Endothelial cell of umbilical vein (primary cell): ENCODE data around the gene CD300LD. TPM values are rescaled to one million over a fixed set of nuclear protein-coding genes. Genes with fewer than 3 reads are reported as not detected.

Experiments used
- BruUV-seq: library from RNA; stranded (reverse); fragments of 400-500 nt; replicated peaks from 2 replicates; lab custom pipeline; 2021; lab: Mats Ljungman, UMichigan
- CTCF ChIA-PET: fragments of 300-600, 350-600 bp; sonication (Branson Sonifier 250); formaldehyde crosslinking; loops from one replicate; lab custom pipeline; 2021; ENCODE audit warnings: antibody characterized with exemption, inconsistent platforms; lab: Charles Lee
- POLR2A ChIA-PET: fragments of 300-600, 350-600 bp; sonication (Branson Sonifier 250); formaldehyde crosslinking; loops from one replicate; lab custom pipeline; 2021; ENCODE audit warnings: antibody characterized with exemption, inconsistent platforms; lab: Charles Lee
- DNase-seq: peaks from one replicate; pipeline ENCODE4 v3.0.0-alpha.2; 2011; ENCODE audit warnings: low read depth, low spot score
- FAIRE-seq: peaks from 2 replicates; lab custom pipeline; 2011; peaks lifted over from hg19 to GRCh38; lab: Jason Lieb, UNC
- H2AFZ ChIP-seq: 2 replicates; pipeline ENCODE4 v1.6.0; 2012; ENCODE audit warnings: low read depth, low read length, control low read depth, inconsistent platforms
- H3K27ac ChIP-seq: 2 replicates; pipeline ENCODE4 v1.5.1; 2011; ENCODE audit warnings: low read depth, mild to moderate bottlenecking, control low read depth, low read length, moderate library complexity; ENCODE audit not compliant: insufficient read depth
- H3K27me3 ChIP-seq, 2 experiments: 2 replicates each; pipeline versions ENCODE4 v1.6.0 to v1.6.1; 2011; ENCODE audit warnings: low read length in 2 of 2, mixed read lengths in 1 of 2; ENCODE audit not compliant: control insufficient read depth in 2 of 2, insufficient read depth in 2 of 2
- H3K36me3 ChIP-seq, 2 experiments: 2 replicates in 1 of 2; 3 replicates in 1 of 2; pipeline ENCODE4 v1.5.1; 2011; ENCODE audit warnings: low read length in 2 of 2, mild to moderate bottlenecking in 1 of 2, moderate library complexity in 1 of 2; ENCODE audit not compliant: control insufficient read depth in 2 of 2, insufficient read depth in 2 of 2; ENCODE audit errors: extremely low read depth in 1 of 2
- H3K4me1 ChIP-seq: 3 replicates; pipeline ENCODE4 v1.5.1; 2011; ENCODE audit warnings: mild to moderate bottlenecking, low read length; ENCODE audit not compliant: control insufficient read depth, insufficient read depth; ENCODE audit errors: extremely low read depth
- H3K4me2 ChIP-seq: 2 replicates; pipeline ENCODE4 v1.6.1; 2011; ENCODE audit warnings: low read length, control low read depth, mixed read lengths; ENCODE audit not compliant: insufficient read depth
- H3K4me3 ChIP-seq, 3 experiments: fragments of 200-600 bp in 1 of 3; sonication (generic), shearing (Covaris generic) in 1 of 3; replicated peaks in 1 of 3; 2 replicates each; pipeline ENCODE4 v1.5.1; 2011 to 2016; ENCODE audit warnings: control low read depth in 3 of 3, low read length in 3 of 3, mild to moderate bottlenecking in 2 of 3, inconsistent platforms in 1 of 3, low read depth in 1 of 3, moderate library complexity in 1 of 3; ENCODE audit not compliant: insufficient read depth in 1 of 3
- H3K79me2 ChIP-seq: 2 replicates; pipeline ENCODE4 v1.6.0; 2012; ENCODE audit warnings: low read length, inconsistent platforms; ENCODE audit not compliant: control insufficient read depth, insufficient read depth
- H3K9ac ChIP-seq: replicated peaks from 2 replicates; pipeline ENCODE3; 2011; ENCODE audit warnings: low read length, control low read depth; ENCODE audit not compliant: insufficient read depth; ENCODE audit errors: extremely low read depth
- H3K9me1 ChIP-seq: replicated peaks from 3 replicates; pipeline ENCODE4 v1.6.0; 2011; ENCODE audit warnings: mild to moderate bottlenecking, low read length; ENCODE audit not compliant: control insufficient read depth, insufficient read depth; ENCODE audit errors: extremely low read depth
- H3K9me3 ChIP-seq: replicated peaks from 2 replicates; pipeline ENCODE4 v1.5.1; 2012; ENCODE audit warnings: low read length, inconsistent platforms; ENCODE audit not compliant: control insufficient read depth, insufficient read depth
- H4K20me1 ChIP-seq: replicated peaks from 2 replicates; pipeline ENCODE3; 2011; ENCODE audit warnings: mild to moderate bottlenecking, low read length; ENCODE audit not compliant: control insufficient read depth, insufficient read depth; ENCODE audit errors: extremely low read depth
- CTCF ChIP-seq, 2 donors: IDR thresholded peaks; 1 replicate in 1 of 2; 2 replicates in 1 of 2; pipeline ENCODE4 v1.5.1; 2011; ENCODE audit warnings: low read length in 2 of 2, mild to moderate bottlenecking in 2 of 2, moderate library complexity in 2 of 2, control low read depth in 1 of 2, inconsistent platforms in 1 of 2, low read depth in 1 of 2; ENCODE audit not compliant: insufficient read depth in 1 of 2; ENCODE audit errors: extremely low read depth in 1 of 2
- EZH2 ChIP-seq: IDR thresholded peaks from 2 replicates; pipeline ENCODE4 v1.6.1; 2012; ENCODE audit warnings: borderline replicate concordance, low read depth, mild to moderate bottlenecking, moderate library complexity, low read length, inconsistent platforms; ENCODE audit not compliant: severe bottlenecking
- JUN ChIP-seq: IDR thresholded peaks from 2 replicates; pipeline ENCODE4 v1.6.1; 2011; ENCODE audit warnings: borderline replicate concordance, low read depth; ENCODE audit not compliant: insufficient read length, insufficient read depth
- MAX ChIP-seq: IDR thresholded peaks from 2 replicates; pipeline ENCODE4 v1.6.1; 2011; ENCODE audit not compliant: insufficient read depth, insufficient read length
- MYC ChIP-seq: IDR thresholded peaks from one replicate; pipeline ENCODE4 v1.6.1; 2011; ENCODE audit warnings: mild to moderate bottlenecking, low read depth, low read length
- POLR2A ChIP-seq: IDR thresholded peaks from 2 replicates; pipeline ENCODE4 v1.6.1; 2012; ENCODE audit warnings: low read depth, mild to moderate bottlenecking, control low read depth, low read length
- POLR2AphosphoS5 ChIP-seq: IDR thresholded peaks from 2 replicates; pipeline ENCODE4 v1.6.1; 2012; ENCODE audit warnings: low read depth, mild to moderate bottlenecking, control low read depth, low read length, moderate library complexity; ENCODE audit not compliant: insufficient read depth
- dilution Hi-C: fragments of 300-500 bp; cut with MboI; formaldehyde crosslinking; loops from one replicate; pipeline ENCODE4 v1.15.0; 2019; ENCODE audit warnings: low sequenced_read_pairs; ENCODE audit not compliant: extremely low pct_ligation_motif_present
- intact Hi-C: fragments of 100-400 bp; cut with micrococcal nuclease; formaldehyde crosslinking; loops from one replicate; pipeline ENCODE4 v1.10.0; 2022
- polyA plus RNA-seq, 4 experiments: library from polyadenylated mRNA; depleted of rRNA in 3 of 4; stranded (reverse) in 3 of 4; unstranded in 1 of 4; fragments of >200 nt; gene quantifications; 2 replicates each; pipeline versions ENCODE4 v1.2.1 to v1.2.3, GENCODE V29; 2011 to 2012; ENCODE audit warnings: missing spikeins in 1 of 4
- total RNA-seq: library from RNA; stranded (reverse); gene quantifications from 2 replicates; pipeline ENCODE4 v1.2.3, GENCODE V29; 2021

Gene CD300LD
- total and polyA plus RNA-seq, 2 donors (not counting 3 experiments of a cell fraction or from before 2014, with no cell fraction given), result not detected

- ChIA-PET POLR2A (no interaction called here), CTCF (no interaction called here)
- no peak for DNase-seq
- H2AFZ ChIP-seq, result no peak overlapping the region
- no peak overlapping the region for H3K27ac ChIP-seq
- no peaks in the 10 kb centered on the region for H3K9me1 ChIP-seq
- H3K9me3 ChIP-seq, result no peaks in the 10 kb centered on the region
- H3K27me3 ChIP-seq, result no peaks in the 10 kb centered on the region
- H4K20me1 ChIP-seq, result no peaks in the 10 kb centered on the region
- BruUV-seq, result no TSS peak
- intact Hi-C loops, result no loop called here
- H3K4me1 ChIP-seq, result no peaks in the 10 kb centered on the region
- H3K36me3 ChIP-seq, result no peaks in the 10 kb centered on the region
- no peaks in the 10 kb centered on the region for H3K79me2 ChIP-seq
- no peak overlapping the region for H3K9ac ChIP-seq
- H3K4me3 ChIP-seq, result no peak overlapping the region
- no peak overlapping the region for H3K4me2 ChIP-seq
- no peak for FAIRE-seq
- dilution Hi-C loops, result no loop called here
- TF ChIP-seq CTCF (IDR thresholded peaks at IDR 0.05; ENCODE audit: extremely low read depth in 1 of 2, insufficient read depth in 1 of 2, low read depth in 1 of 2, low read length in 2 of 2) (no peak), MAX (no peak)
Measured at GRCh38 chr17:74542166-74542565, 49.9 kb downstream of the CD300LD start.

- Histone ChIP-seq H3K4me3 (no peak overlapping the region), H3K4me2 (no peak overlapping the region), H4K20me1 (no peaks in the 10 kb centered on the region), H3K79me2 (no peaks in the 10 kb centered on the region), H3K4me1 (no peaks in the 10 kb centered on the region), H3K9ac (no peak overlapping the region), H3K36me3 (no peaks in the 10 kb centered on the region), H3K9me1 (no peaks in the 10 kb centered on the region), H3K27ac (no peak overlapping the region), H2AFZ (no peak overlapping the region), H3K9me3 (no peaks in the 10 kb centered on the region), H3K27me3 (no peaks in the 10 kb centered on the region)
- ChIA-PET POLR2A (no interaction called here), CTCF (no interaction called here)
- intact Hi-C loops, result no loop called here
- TF ChIP-seq MYC (no peak), POLR2A (no peak), EZH2 (no peak), POLR2AphosphoS5 (no peak), JUN (no peak), CTCF (IDR thresholded peaks at IDR 0.05; ENCODE audit: extremely low read depth in 1 of 2, insufficient read depth in 1 of 2, low read depth in 1 of 2, low read length in 2 of 2) (no peak), MAX (no peak)
- DNase-seq, result no peak
- no peak for FAIRE-seq
- BruUV-seq, result no TSS peak
- dilution Hi-C loops, result no loop called here
Measured at GRCh38 chr17:74541176-74542111, 50.6 kb downstream of the CD300LD start.
